ENCODE measurements around the gene CBR3.

GRCh38 chr21:36134803-36135390, at the start of gene CBR3:
- TF ChIP-seq EZH2 (IDR thresholded peaks at IDR 0.05; ENCODE audit: low read depth), result no peak
- TF ChIP-seq CTCF (conservative IDR thresholded peaks at IDR 0.05), result no peak

All from PC-9 (cell line).